HG03432 (cell line): ENCODE measurements around the gene THBS3.
"Not testable (repeated sequence)": the region's sequence is repeated elsewhere in the genome, so short reads cannot be mapped to it uniquely, and the experiment has no call there.

Source experiments
- ATAC-seq: cut with Tn5 transposase; IDR thresholded peaks from one replicate; pipeline ENCODE4 v1.9.1; 2021; ENCODE audit warnings: mild to moderate bottlenecking, moderate library complexity; ENCODE audit not compliant: unreplicated experiment

The THBS3 gene

DNA sequence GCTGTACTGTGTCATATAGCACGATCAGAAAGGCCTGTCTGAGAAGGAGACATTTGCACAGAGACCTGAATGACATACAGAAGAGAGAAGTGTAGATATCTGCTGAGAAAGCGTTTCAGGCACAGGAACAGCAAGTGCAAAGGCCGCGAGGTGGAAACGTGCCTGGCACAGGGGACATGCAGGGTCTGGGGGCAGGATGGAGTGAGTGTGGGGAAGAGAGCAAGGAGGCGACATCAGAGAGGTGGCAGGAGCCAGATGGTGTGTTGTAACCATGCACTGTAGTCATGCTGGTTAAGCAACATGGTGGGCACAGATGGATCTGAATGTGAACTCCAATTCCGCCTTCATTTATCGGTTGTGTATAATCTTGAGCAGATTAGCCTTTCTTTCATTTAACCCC is 47.6 kb downstream of the THBS3 start:
- no peak for ATAC-seq

DNA sequence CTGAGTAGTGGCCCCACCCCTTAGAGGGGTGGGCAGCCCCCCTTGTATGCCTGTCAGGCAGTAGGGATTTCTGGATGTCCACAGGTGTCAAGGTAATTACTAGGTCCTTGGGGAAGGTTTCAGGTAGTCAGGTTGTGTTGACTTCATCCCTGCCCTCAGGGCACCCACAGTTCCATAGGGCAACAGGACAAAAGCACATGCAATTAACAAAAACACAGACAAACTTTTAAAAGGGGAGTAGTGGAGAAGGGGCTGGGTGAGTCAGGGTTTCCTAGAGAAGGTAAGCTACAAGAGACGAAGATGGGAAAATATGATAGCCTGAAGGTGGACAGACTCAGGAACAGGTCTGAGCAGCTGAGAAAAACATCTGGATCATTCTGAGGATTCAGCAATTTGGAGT is 48.7 kb downstream of the THBS3 start:
- ATAC-seq, result no peak

- not testable (repeated sequence) for ATAC-seq
These were observed 51.6 kb downstream of the THBS3 start for GRCh38 chr1:155155996-155156643.
